Hepatocyte (in vitro differentiated cells): Measurements from ENCODE around the gene PTRHD1. TPM values are rescaled to one million over a fixed set of nuclear protein-coding genes. Genes with fewer than 3 reads are reported as not detected.

Experiments
- DNase-seq: peaks from one replicate; pipeline ENCODE4 v3.0.0-alpha.2; 2016; ENCODE audit warnings: low spot score
- H2AFZ ChIP-seq: fragments of 200-600 bp; sonication (generic); 2 replicates; pipeline ENCODE4 v1.6.0; 2016; ENCODE audit warnings: antibody characterized with exemption, mild to moderate bottlenecking
- H3K27ac ChIP-seq: fragments of 200-600 bp; sonication (generic); 2 replicates; pipeline ENCODE4 v1.5.1; 2016; ENCODE audit warnings: mild to moderate bottlenecking
- H3K27me3 ChIP-seq: fragments of 200-600 bp; sonication (generic); 2 replicates; pipeline ENCODE4 v1.6.1; 2016
- H3K36me3 ChIP-seq: fragments of 200-600 bp; sonication (generic); replicated peaks from 2 replicates; pipeline ENCODE4 v1.5.1; 2016; ENCODE audit warnings: low read depth; ENCODE audit not compliant: insufficient read depth
- H3K4me1 ChIP-seq: fragments of 200-600 bp; sonication (generic); 2 replicates; pipeline ENCODE4 v1.5.1; 2016; ENCODE audit warnings: mild to moderate bottlenecking, moderate library complexity; ENCODE audit not compliant: insufficient read depth
- H3K4me2 ChIP-seq: fragments of 200-600 bp; sonication (generic); 2 replicates; pipeline ENCODE4 v1.6.0; 2016
- H3K4me3 ChIP-seq: fragments of 200-600 bp; sonication (generic); 2 replicates; pipeline ENCODE4 v1.5.1; 2016; ENCODE audit warnings: mild to moderate bottlenecking
- H3K79me2 ChIP-seq: fragments of 200-600 bp; sonication (generic); 2 replicates; pipeline ENCODE4 v1.6.0; 2017; ENCODE audit warnings: mild to moderate bottlenecking
- H3K9me2 ChIP-seq: fragments of 200-600 bp; sonication (generic); replicated peaks from 2 replicates; pipeline ENCODE4 v1.6.0; 2017; ENCODE audit warnings: mild to moderate bottlenecking; ENCODE audit not compliant: insufficient read depth
- H3K9me3 ChIP-seq: fragments of 200-600 bp; sonication (generic); 2 replicates; pipeline ENCODE4 v1.5.1; 2016; ENCODE audit warnings: low read depth, mild to moderate bottlenecking
- H4K20me1 ChIP-seq: fragments of 200-600 bp; sonication (generic); 2 replicates; pipeline ENCODE4 v1.6.0; 2016; ENCODE audit warnings: mild to moderate bottlenecking; ENCODE audit not compliant: insufficient read depth, poor library complexity, severe bottlenecking
- CTCF ChIP-seq: fragments of 200-600 bp; sonication (generic); IDR thresholded peaks from 2 replicates; pipeline ENCODE4 v1.5.1; 2016; ENCODE audit warnings: antibody characterized with exemption, mild to moderate bottlenecking; ENCODE audit not compliant: poor library complexity
- EZH2 ChIP-seq: fragments of 200-600 bp; sonication (generic); IDR thresholded peaks from 2 replicates; pipeline ENCODE4 v1.6.1; 2016; ENCODE audit warnings: antibody characterized with exemption, mild to moderate bottlenecking, borderline replicate concordance
- EZH2phosphoT487 ChIP-seq: fragments of 200-600 bp; sonication (generic); IDR thresholded peaks from one replicate; pipeline ENCODE4 v1.6.1; 2018; ENCODE audit warnings: antibody characterized with exemption, mild to moderate bottlenecking, low read depth, moderate library complexity; ENCODE audit not compliant: unreplicated experiment, severe bottlenecking
- WGBS: methylation state at CpG from one replicate; pipeline ENCODE4 v1.1.6; 2016; ENCODE audit warnings: low lambda C conversion rate; ENCODE audit errors: missing lambda C conversion rate; 5-methylcytosine and 5-hydroxymethylcytosine counted together
- polyA plus RNA-seq: library from polyadenylated mRNA; unstranded; fragments of >200 nt; fragmentation: Nextera tagmentation; extraction: Ambion mirVana; gene quantifications from 2 replicates; pipeline ENCODE4 v1.2.1, GENCODE V29; 2016
- total RNA-seq: library from RNA; depleted of rRNA; stranded (reverse); fragments of >200 nt; gene quantifications from 2 replicates; pipeline ENCODE4 v1.2.3, GENCODE V29; 2014

Gene PTRHD1
- total and polyA plus RNA-seq, 2 experiments from 2014 or later, result 47.8 to 61.1 TPM

GRCh38 chr2:24824966-24825882 lies 32.0 kb upstream of the PTRHD1 start:
- Histone ChIP-seq H3K4me2 (no peak overlapping the region), H2AFZ (no peak overlapping the region), H3K4me3 (no peak overlapping the region), H3K27ac (no peak overlapping the region), H3K79me2 (no peaks in the 10 kb centered on the region), H3K27me3 (no peaks in the 10 kb centered on the region), H3K9me3 (no peaks in the 10 kb centered on the region), H3K9me2 (no peaks in the 10 kb centered on the region), H3K4me1 (no peaks in the 10 kb centered on the region), H3K36me3 (no peaks in the 10 kb centered on the region), H4K20me1 (no peaks in the 10 kb centered on the region)
- 97% methylated on average over 14 of the region's 16 CpGs for WGBS
- TF ChIP-seq EZH2phosphoT487 (no peak), CTCF (peak; percentile 24), EZH2 (no peak)
- DNase-seq, result no peak

GRCh38 chr2:24824071-24824588 lies 30.9 kb upstream of the PTRHD1 start:
- no peak for DNase-seq
- TF ChIP-seq EZH2, result no peak
- no peak for TF ChIP-seq EZH2phosphoT487
- no peak for TF ChIP-seq CTCF
- Histone ChIP-seq H3K4me1 (no peaks in the 10 kb centered on the region), H3K4me3 (no peak overlapping the region), H3K9me2 (no peaks in the 10 kb centered on the region), H3K27ac (no peak overlapping the region), H3K27me3 (no peaks in the 10 kb centered on the region), H3K9me3 (no peaks in the 10 kb centered on the region), H3K4me2 (no peak overlapping the region), H2AFZ (no peak overlapping the region), H4K20me1 (no peaks in the 10 kb centered on the region), H3K36me3 (no peaks in the 10 kb centered on the region), H3K79me2 (no peaks in the 10 kb centered on the region)
- 96% methylated on average over 14 of the region's 14 CpGs for WGBS

GRCh38 chr2:24822049-24822706 lies 29.0 kb upstream of the PTRHD1 start:
- no peaks in the 10 kb centered on the region for H3K9me2 ChIP-seq

More at GRCh38 chr2:24822049-24822706, 29.0 kb upstream of the PTRHD1 start:
- Histone ChIP-seq H3K4me3 (no peak overlapping the region), H3K27me3 (no peaks in the 10 kb centered on the region), H3K4me2 (no peak overlapping the region), H3K79me2 (no peaks in the 10 kb centered on the region), H2AFZ (no peak overlapping the region), H3K27ac (no peak overlapping the region), H3K4me1 (no peaks in the 10 kb centered on the region), H4K20me1 (no peaks in the 10 kb centered on the region), H3K36me3 (no peaks in the 10 kb centered on the region), H3K9me3 (no peaks in the 10 kb centered on the region)
- no peak for DNase-seq
- 81% methylated on average over 7 of the region's 7 CpGs for WGBS
- TF ChIP-seq EZH2phosphoT487 (no peak), EZH2 (no peak), CTCF (no peak)
